PC-3 (cell line): ENCODE measurements around the gene CYB5D1. TPM values are rescaled to one million over a fixed set of nuclear protein-coding genes. Genes with fewer than 3 reads are reported as not detected.

Experiments used
- ATAC-seq: fragments of 200-7000 bp; cut with Tn5 transposase; 2 replicates; pipeline ENCODE4 v1.9.1; 2020; ENCODE audit warnings: mild to moderate bottlenecking, moderate library complexity
- BruUV-seq: library from RNA; stranded (reverse); fragments of 400-500 nt; replicated peaks from 2 replicates; lab custom pipeline; 2021; lab: Mats Ljungman, UMichigan
- CTCF ChIA-PET: fragments of 300-600 bp; sonication (Branson Sonifier 250); formaldehyde crosslinking; loops from one replicate; lab custom pipeline; 2022; ENCODE audit warnings: antibody characterized with exemption; lab: Charles Lee
- POLR2A ChIA-PET: fragments of 300-600 bp; sonication (Branson Sonifier 250); formaldehyde crosslinking; loops from one replicate; lab custom pipeline; 2022; ENCODE audit warnings: antibody characterized with exemption; ENCODE audit not compliant: unreplicated experiment; lab: Charles Lee
- DNase-seq: peaks from one replicate; pipeline ENCODE4 v3.0.0-alpha.2; 2015
- H2AFZ ChIP-seq: fragments of 300-600 bp; sonication (generic); 2 replicates; pipeline ENCODE4 v1.6.0; 2016; ENCODE audit warnings: antibody characterized with exemption, low read length
- H3F3A ChIP-seq: fragments of 300-600 bp; sonication (generic); one replicate; pipeline ENCODE4 v1.6.0; 2017; ENCODE audit warnings: antibody characterized with exemption, low read length, control low read depth, mild to moderate bottlenecking; ENCODE audit not compliant: unreplicated experiment
- H3K27ac ChIP-seq: fragments of 300-600 bp; sonication (generic); 2 replicates; pipeline ENCODE4 v1.5.1; 2016; ENCODE audit warnings: mild to moderate bottlenecking, low read length
- H3K27me3 ChIP-seq: fragments of 300-600 bp; sonication (generic); 2 replicates; pipeline ENCODE4 v1.6.1; 2016; ENCODE audit warnings: low read length, mixed read lengths
- H3K36me3 ChIP-seq: fragments of 300-600 bp; sonication (generic); 2 replicates; pipeline ENCODE4 v1.6.1; 2016; ENCODE audit warnings: low read depth, mixed run types, low read length, mixed read lengths
- H3K4me1 ChIP-seq: fragments of 300-600 bp; sonication (generic); 2 replicates; pipeline ENCODE4 v1.5.1; 2016; ENCODE audit warnings: low read length; ENCODE audit not compliant: insufficient read depth
- H3K4me2 ChIP-seq: fragments of 300-600 bp; sonication (generic); 2 replicates; pipeline ENCODE4 v1.6.0; 2016; ENCODE audit warnings: low read length
- H3K4me3 ChIP-seq: fragments of 300-600 bp; sonication (generic); 2 replicates; pipeline ENCODE4 v1.5.1; 2016; ENCODE audit warnings: mild to moderate bottlenecking, low read length, mixed read lengths
- H3K79me2 ChIP-seq: fragments of 300-600 bp; sonication (generic); 2 replicates; pipeline ENCODE4 v1.6.1; 2017; ENCODE audit warnings: low read length, mixed read lengths
- H3K9ac ChIP-seq: fragments of 300-600 bp; sonication (generic); 2 replicates; pipeline ENCODE4 v1.6.0; 2016; ENCODE audit warnings: mild to moderate bottlenecking, low read length
- H3K9me2 ChIP-seq: fragments of 300-600 bp; sonication (generic); replicated peaks from 2 replicates; pipeline ENCODE4 v1.6.1; 2016; ENCODE audit warnings: mixed run types, low read length, mixed read lengths
- H3K9me3 ChIP-seq: fragments of 300-600 bp; sonication (generic); 2 replicates; pipeline ENCODE4 v1.6.1; 2016; ENCODE audit warnings: low read length, mixed read lengths
- H4K20me1 ChIP-seq: fragments of 300-600 bp; sonication (generic); 2 replicates; pipeline ENCODE4 v1.6.1; 2016; ENCODE audit warnings: low read length, mixed read lengths
- CTCF ChIP-seq: fragments of 300-600 bp; sonication (generic); conservative IDR thresholded peaks from 2 replicates; pipeline ENCODE4 v1.5.1; 2017; ENCODE audit warnings: antibody characterized with exemption, low read depth, mild to moderate bottlenecking, low read length
- EZH2 ChIP-seq: fragments of 300-600 bp; sonication (generic); IDR thresholded peaks from one replicate; pipeline ENCODE4 v1.6.1; 2017; ENCODE audit warnings: antibody characterized with exemption, mild to moderate bottlenecking, low read length; ENCODE audit not compliant: unreplicated experiment
- EZH2phosphoT487 ChIP-seq: fragments of 300-600 bp; sonication (generic); IDR thresholded peaks from 2 replicates; pipeline ENCODE4 v1.6.1; 2018; ENCODE audit warnings: mild to moderate bottlenecking, antibody characterized with exemption, low read length, borderline replicate concordance
- intact Hi-C: fragments of 100-400 bp; cut with micrococcal nuclease; formaldehyde crosslinking; loops from 2 replicates; pipeline ENCODE4 v1.9.0; 2023
- total RNA-seq: library from RNA; depleted of rRNA; stranded (reverse); fragments of >200 nt; gene quantifications from 2 replicates; pipeline ENCODE4 v1.2.3, GENCODE V29; 2014

Gene CYB5D1
- total RNA-seq, 1 experiment from 2014 or later, result 23.1 TPM

DNA sequence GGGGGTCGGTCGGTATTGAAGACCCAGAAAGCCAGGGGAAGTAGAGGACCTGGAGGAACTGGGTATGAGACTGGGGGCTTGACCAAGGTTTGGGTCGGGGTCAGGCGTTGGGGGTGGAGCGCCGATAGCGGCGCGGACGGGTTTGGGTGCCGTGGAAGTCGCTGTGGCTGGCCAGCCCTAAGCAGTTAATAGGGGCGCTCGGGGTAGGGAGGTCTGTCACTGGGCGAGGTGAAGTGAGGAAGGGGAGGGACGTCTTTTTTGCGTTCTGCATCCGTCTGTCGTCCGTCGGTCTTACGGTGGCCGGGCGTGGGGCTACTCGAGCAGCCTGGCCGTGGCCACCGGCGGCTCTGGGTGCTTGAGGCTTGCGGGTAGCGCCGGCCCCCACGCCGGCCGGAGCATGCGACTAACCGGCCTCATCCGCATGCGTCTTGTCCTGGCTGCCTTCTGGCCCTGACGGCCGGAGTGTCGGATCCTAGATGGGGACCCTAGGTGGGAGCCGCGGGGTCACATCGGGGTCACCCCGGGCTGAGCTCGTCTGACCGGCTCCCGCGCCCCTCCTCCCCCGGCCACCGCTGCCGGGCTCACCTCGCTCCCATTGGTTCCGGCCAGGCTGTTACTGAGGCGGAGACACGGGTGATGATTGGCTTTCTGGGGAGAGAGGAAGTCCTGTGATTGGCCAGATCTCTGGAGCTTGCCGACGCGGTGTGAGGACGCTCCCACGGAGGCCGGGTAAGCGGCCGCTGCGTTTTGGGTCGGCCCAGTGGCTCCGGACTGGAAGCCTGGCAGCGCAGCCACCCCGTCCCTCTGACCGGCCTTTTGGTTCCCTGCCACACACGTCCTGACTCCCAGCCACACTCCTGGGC, 13.3 kb upstream of the CYB5D1 start:
- Histone ChIP-seq H3K9me3 (no peaks in the 10 kb centered on the region), H3K27me3 (no peaks in the 10 kb centered on the region), H3K9ac (peak overlapping the region; percentile 100), H3K4me3 (peak overlapping the region; percentile 84), H3K9me2 (no peaks in the 10 kb centered on the region), H3K79me2 (peaks cover 32% of the 10 kb centered on the region), H3K4me2 (peak overlapping the region; percentile 88), H2AFZ (no peak overlapping the region), H3F3A (no peaks in the 10 kb centered on the region), H4K20me1 (no peaks in the 10 kb centered on the region), H3K27ac (peak overlapping the region; percentile 98), H3K4me1 (peaks cover 19% of the 10 kb centered on the region), H3K36me3 (no peaks in the 10 kb centered on the region; the same call in 1 of the 2 replicates)
- ATAC-seq (peak; percentile 67), DNase-seq (peak; percentile 88)
- TF ChIP-seq CTCF (no peak), EZH2 (no peak), EZH2phosphoT487 (no peak)
- intact Hi-C loops, result loop anchor here (5.0 kb wide), 1 partner anchor 102 kb away; no protein-coding TSS in a partner anchor
- ChIA-PET CTCF (interaction anchor here (0.5 to 1.4 kb wide), 6 partner anchors 20 to 157 kb away, joined by 3 to 6 read pairs (median 3); no protein-coding TSS in a partner anchor), POLR2A (interaction anchor here (0.5 to 1.2 kb wide), 2 partner anchors 9 to 275 kb away, joined by 4 read pairs; no protein-coding TSS in a partner anchor)
- BruUV-seq, result no TSS peak

GRCh38 chr17:7845359-7846062, 12.3 kb upstream of the CYB5D1 start:
- TF ChIP-seq CTCF, result no peak
- Histone ChIP-seq H3K36me3 (no peaks in the 10 kb centered on the region; the same call in 1 of the 2 replicates), H3K4me1 (peaks cover 18% of the 10 kb centered on the region), H3K79me2 (peaks cover 27% of the 10 kb centered on the region), H3K9me3 (no peaks in the 10 kb centered on the region), H2AFZ (no peak overlapping the region), H4K20me1 (no peaks in the 10 kb centered on the region), H3K27ac (peak overlapping the region; percentile 98), H3K4me2 (peak overlapping the region; percentile 88), H3K4me3 (peak overlapping the region; percentile 84), H3F3A (no peaks in the 10 kb centered on the region), H3K9ac (peak overlapping the region; percentile 100), H3K9me2 (no peaks in the 10 kb centered on the region), H3K27me3 (no peaks in the 10 kb centered on the region)
- BruUV-seq, result no TSS peak
- ATAC-seq (no peak), DNase-seq (no peak)
- POLR2A ChIA-PET, result interaction anchor here (0.5 to 1.2 kb wide), 2 partner anchors 10 to 274 kb away, joined by 4 read pairs; no protein-coding TSS in a partner anchor
- intact Hi-C loops, result no loop called here
- CTCF ChIA-PET, result interaction anchor here (0.5 to 1.4 kb wide), 6 partner anchors 21 to 156 kb away, joined by 3 to 6 read pairs (median 3); no protein-coding TSS in a partner anchor
